ENCODE data around the gene DDN. TPM values are rescaled to one million over a fixed set of nuclear protein-coding genes. Genes with fewer than 3 reads are reported as not detected.

DDN gene
- total and polyA plus RNA-seq, 9 of the 15 experiments (the other 6 are each of a cell fraction or from before 2014, with no cell fraction given), result 0.03 to 3.6 (median 1.6) TPM

- H4K20me1 ChIP-seq (replicated peaks; ENCODE audit: control insufficient read depth, insufficient read depth, low read length), result 0 out of 2 replicates have a peak, but pooled peaks cover 5% of the 10 kb centered on the region
- TF ChIP-seq CCNT2 (IDR thresholded peaks at IDR 0.05; ENCODE audit: borderline replicate concordance, extremely low read depth, insufficient read length, low read depth, low read length), result no peak
- no peak for TF ChIP-seq CSDE1 (IDR thresholded peaks at IDR 0.05)
- FAIRE-seq (peak; percentile 65), DNase-seq (ENCODE audit: extremely low read depth in 1 of 4, low spot score in 3 of 4) (no peak), ATAC-seq (no peak)
- H2AFZ ChIP-seq (ENCODE audit: low read depth, low read length), result no peak overlapping the region
- H3K9me3 ChIP-seq (replicated peaks; ENCODE audit: control insufficient read depth, insufficient read depth, low read depth, low read length), result no peaks in the 10 kb centered on the region
- ChIA-PET CTCF (ENCODE audit: low intra/inter-chr PET ratio) (no interaction called here), POLR2A (interaction anchor here (2.0 to 3.4 kb wide), 2 partner anchors 9 to 12 kb away, joined by 9 to 22 read pairs; no protein-coding TSS in a partner anchor)
- no peak overlapping the region for H3K9ac ChIP-seq (ENCODE audit: insufficient read depth in 1 of 2, low read depth in 2 of 2, low read length in 2 of 2)
- intact Hi-C loops (cut with micrococcal nuclease) (no loop called here), in situ Hi-C loops (cut with MboI) (no loop called here)
- H3K79me2 ChIP-seq (ENCODE audit: control insufficient read depth, insufficient read depth, low read length), result no peaks in the 10 kb centered on the region
- H3K4me3 ChIP-seq, result no peak overlapping the region
- no peak overlapping the region for H3K27ac ChIP-seq (ENCODE audit: extremely low read depth, low read depth, low read length)
- no peak overlapping the region for H3K4me2 ChIP-seq (ENCODE audit: insufficient read depth, low read length)
- BruUV-seq (replicated peaks), result no TSS peak
- H3K36me3 ChIP-seq (ENCODE audit: control insufficient read depth, insufficient read depth, low read length), result peaks cover 100% of the 10 kb centered on the region
- H3K9me1 ChIP-seq (ENCODE audit: control insufficient read depth, insufficient read depth, low read length), result no peaks in the 10 kb centered on the region
- no peaks in the 10 kb centered on the region for H3K27me3 ChIP-seq (ENCODE audit: control insufficient read depth in 2 of 2, insufficient read depth in 2 of 2, low read length in 2 of 2)
- H3K4me1 ChIP-seq (replicated peaks in 1 of 2; ENCODE audit: control insufficient read depth in 2 of 2, insufficient read depth in 2 of 2, low read length in 2 of 2), result peaks cover 3 to 5% of the 10 kb centered on the region in 2 experiments; a peak in 3 of 5 replicates
- WGBS (ENCODE audit: insufficient coverage, low coverage, missing lambda C conversion rate), result 81% methylated on average over 4 of the region's 4 CpGs
Observed at GRCh38 chr12:49025463-49025862, 26.3 kb upstream of the DDN start.

DNA sequence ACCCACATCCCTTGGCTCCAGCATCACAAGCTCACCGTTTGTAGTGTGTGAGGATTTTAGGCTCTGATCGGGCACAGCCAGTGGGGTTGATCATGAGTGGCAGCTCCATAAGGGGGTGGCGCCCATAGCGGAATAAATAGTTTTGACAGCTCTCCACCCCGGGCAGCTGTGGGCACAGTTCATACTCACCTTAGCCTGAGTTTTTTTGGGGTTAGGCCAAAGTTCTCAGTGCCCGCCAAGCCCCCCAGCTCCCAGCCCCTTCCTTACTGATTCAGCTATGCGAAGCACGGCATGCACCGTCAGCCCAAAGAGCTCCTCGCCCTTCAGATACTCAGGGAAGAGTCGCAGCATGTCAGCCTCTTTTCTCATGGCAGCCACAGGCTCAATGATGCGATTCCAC is 25.4 kb upstream of the DDN start:
- Histone ChIP-seq H3K36me3 (ENCODE audit: control insufficient read depth, insufficient read depth, low read length) (peaks cover 91% of the 10 kb centered on the region), H3K9ac (ENCODE audit: insufficient read depth in 1 of 2, low read depth in 2 of 2, low read length in 2 of 2) (no peak overlapping the region), H3K9me3 (replicated peaks; ENCODE audit: control insufficient read depth, insufficient read depth, low read depth, low read length) (no peaks in the 10 kb centered on the region), H3K4me3 (no peak overlapping the region), H2AFZ (ENCODE audit: low read depth, low read length) (no peak overlapping the region), H3K27me3 (ENCODE audit: control insufficient read depth in 2 of 2, insufficient read depth in 2 of 2, low read length in 2 of 2) (no peaks in the 10 kb centered on the region), H3K4me2 (ENCODE audit: insufficient read depth, low read length) (no peak overlapping the region), H3K4me1 (replicated peaks in 1 of 2; ENCODE audit: control insufficient read depth in 2 of 2, insufficient read depth in 2 of 2, low read length in 2 of 2) (peaks cover 10 to 13% of the 10 kb centered on the region in 2 experiments; a peak in 4 of 5 replicates), H3K79me2 (ENCODE audit: control insufficient read depth, insufficient read depth, low read length) (no peaks in the 10 kb centered on the region), H4K20me1 (replicated peaks; ENCODE audit: control insufficient read depth, insufficient read depth, low read length) (0 out of 2 replicates have a peak, but pooled peaks cover 5% of the 10 kb centered on the region), H3K27ac (ENCODE audit: extremely low read depth, low read depth, low read length) (no peak overlapping the region), H3K9me1 (ENCODE audit: control insufficient read depth, insufficient read depth, low read length) (no peaks in the 10 kb centered on the region)
- DNase-seq (ENCODE audit: extremely low read depth in 1 of 4, low spot score in 3 of 4) (no peak), ATAC-seq (no peak), FAIRE-seq (no peak)
- WGBS (ENCODE audit: insufficient coverage, low coverage, missing lambda C conversion rate), result 89% methylated on average over 11 of the region's 12 CpGs
- in situ Hi-C loops (cut with MboI), result no loop called here
- BruUV-seq (replicated peaks), result no TSS peak
- intact Hi-C loops (cut with micrococcal nuclease), result no loop called here
- ChIA-PET CTCF (ENCODE audit: low intra/inter-chr PET ratio) (no interaction called here), POLR2A (interaction anchor here (0.6 to 3.4 kb wide), 5 partner anchors 9 to 76 kb away, joined by 3 to 22 read pairs (median 4); no protein-coding TSS in a partner anchor)
- TF ChIP-seq ASH1L (IDR thresholded peaks at IDR 0.05; ENCODE audit: borderline replicate concordance, low read depth, partially characterized antibody) (no peak), SMAD4 (CRISPR knock-in tag; conservative IDR thresholded peaks at IDR 0.05) (no peak), ZNF584 (CRISPR knock-in tag; IDR thresholded peaks at IDR 0.05; ENCODE audit: low read depth) (no peak), LCOR (CRISPR knock-in tag; IDR thresholded peaks at IDR 0.05) (no peak), MTA2 (IDR thresholded peaks at IDR 0.05; ENCODE audit: low read depth) (no peak), GTF2A2 (tag; IDR thresholded peaks at IDR 0.05) (no peak), ZNF436 (CRISPR knock-in tag; IDR thresholded peaks at IDR 0.05) (no peak), ZNF311 (CRISPR knock-in tag; IDR thresholded peaks at IDR 0.05) (no peak), RHOXF2B (CRISPR knock-in tag; conservative IDR thresholded peaks at IDR 0.05) (no peak), RFX5 (IDR thresholded peaks at IDR 0.05; ENCODE audit: low read depth, low read length) (no peak), STAT5A (IDR thresholded peaks at IDR 0.05; ENCODE audit: borderline replicate concordance, low read length) (no peak)

All from K562 (cell line).